HepG2 (cell line): ENCODE data around the gene RBM15B. TPM values are rescaled to one million over a fixed set of nuclear protein-coding genes. Genes with fewer than 3 reads are reported as not detected.

Experiments
- ATAC-seq: fragments of 200-7000 bp; cut with Tn5 transposase; 3 replicates; pipeline ENCODE4 v1.9.1; 2020; ENCODE audit warnings: mild to moderate bottlenecking, moderate library complexity
- BruUV-seq: library from RNA; stranded (reverse); fragments of 400-500 nt; replicated peaks from 2 replicates; lab custom pipeline; 2021; lab: Mats Ljungman, UMichigan
- CTCF ChIA-PET: fragments of 300-600 bp; formaldehyde crosslinking; extraction: SDS; loops from one replicate; lab custom pipeline; 2021; ENCODE audit warnings: low total read pairs, inconsistent platforms, low intra/inter-chr PET ratio; lab: Yijun Ruan, JAX
- POLR2A ChIA-PET: fragments of 350-600 bp; sonication (Branson Sonifier 250); formaldehyde crosslinking; loops from one replicate; lab custom pipeline; 2020; ENCODE audit warnings: antibody characterized with exemption, inconsistent platforms; lab: Yijun Ruan, JAX
- DNase-seq: peaks from one replicate; pipeline ENCODE4 v3.0.0-alpha.2; 2015; ENCODE audit warnings: low spot score
- FAIRE-seq: peaks from 3 replicates; lab custom pipeline; 2011; peaks lifted over from hg19 to GRCh38; lab: Jason Lieb, UNC
- H2AFZ ChIP-seq: one replicate; pipeline ENCODE4 v1.6.1; 2011; ENCODE audit warnings: low read length, inconsistent platforms
- H3K27ac ChIP-seq: fragments of 300-600 bp; 3 replicates; pipeline ENCODE4 v1.8.0; 2011; ENCODE audit warnings: mixed run types, mild to moderate bottlenecking, mixed read lengths, low read length, inconsistent platforms; ENCODE audit not compliant: insufficient read depth; ENCODE audit errors: extremely low read length
- H3K27me3 ChIP-seq, 2 experiments: fragments of 200-600 bp in 1 of 2; 2 replicates in 1 of 2; 3 replicates in 1 of 2; pipeline versions ENCODE4 v1.6.0 to v1.8.0; 2011; ENCODE audit warnings: low read length in 2 of 2, mild to moderate bottlenecking in 2 of 2, moderate library complexity in 2 of 2, inconsistent platforms in 1 of 2; ENCODE audit not compliant: insufficient read depth in 2 of 2, control insufficient read depth in 1 of 2
- H3K36me3 ChIP-seq, 2 experiments: fragments of 200-600 bp in 1 of 2; replicated peaks in 1 of 2; 2 replicates in 1 of 2; 3 replicates in 1 of 2; pipeline versions ENCODE4 v1.5.1 to v1.8.0; 2011; ENCODE audit warnings: low read length in 2 of 2, inconsistent platforms in 1 of 2; ENCODE audit not compliant: insufficient read depth in 2 of 2, control insufficient read depth in 1 of 2
- H3K4me1 ChIP-seq: 2 replicates; pipeline ENCODE4 v1.5.1; 2012; ENCODE audit warnings: low read length, inconsistent platforms; ENCODE audit not compliant: insufficient read depth
- H3K4me2 ChIP-seq: 2 replicates; pipeline ENCODE4 v1.6.0; 2011; ENCODE audit warnings: low read depth, low read length, inconsistent platforms
- H3K4me3 ChIP-seq, 3 experiments: fragments of 200-600 bp in 1 of 3; sonication (generic), shearing (Covaris generic) in 1 of 3; replicated peaks in 1 of 3; 2 replicates each; pipeline ENCODE4 v1.5.1; 2011 to 2016; ENCODE audit warnings: low read length in 3 of 3, inconsistent platforms in 2 of 3, low read depth in 2 of 3, mild to moderate bottlenecking in 2 of 3, control low read depth in 1 of 3, mixed read lengths in 1 of 3; ENCODE audit not compliant: insufficient read depth in 1 of 3
- H3K79me2 ChIP-seq: one replicate; pipeline ENCODE4 v1.6.1; 2011; ENCODE audit warnings: low read length, inconsistent platforms; ENCODE audit not compliant: insufficient read depth
- H3K9ac ChIP-seq: 2 replicates; pipeline ENCODE4 v1.6.0; 2011; ENCODE audit warnings: mild to moderate bottlenecking, low read depth, low read length, inconsistent platforms; ENCODE audit not compliant: insufficient read depth
- H3K9me3 ChIP-seq: 2 replicates; pipeline ENCODE4 v1.5.1; 2012; ENCODE audit warnings: mild to moderate bottlenecking, low read length
- H4K20me1 ChIP-seq: 2 replicates; pipeline ENCODE4 v1.6.0; 2011; ENCODE audit warnings: inconsistent platforms, mild to moderate bottlenecking, low read length, moderate library complexity; ENCODE audit not compliant: insufficient read depth
- FOXK2 ChIP-seq: fragments of 450-650 bp; IDR thresholded peaks from 2 replicates; pipeline ENCODE4 v1.6.1; 2016
- GABPA ChIP-seq, 2 experiments: IDR thresholded peaks; 2 replicates each; pipeline ENCODE4 v1.6.1; 2011 to 2016; ENCODE audit warnings: low read depth in 2 of 2, low read length in 1 of 2, missing biosample characterization in 1 of 2, missing genetic modification characterization in 1 of 2
- JUN ChIP-seq: sonication (generic); formaldehyde crosslinking; IDR thresholded peaks from 2 replicates; pipeline ENCODE4 v1.4.0; 2020; ENCODE audit warnings: mild to moderate bottlenecking, missing genetic modification reagents
- NAIF1 ChIP-seq: sonication (generic); formaldehyde crosslinking; IDR thresholded peaks from 2 replicates; pipeline ENCODE4 v1.5.0; 2020; ENCODE audit warnings: mild to moderate bottlenecking, missing genetic modification reagents, borderline replicate concordance
- SATB2 ChIP-seq: sonication (generic); formaldehyde crosslinking; IDR thresholded peaks from 2 replicates; pipeline ENCODE4 v1.5.0; 2020; ENCODE audit warnings: missing genetic modification reagents
- ZNF230 ChIP-seq: sonication (generic); formaldehyde crosslinking; IDR thresholded peaks from 2 replicates; pipeline ENCODE4 v1.4.0; 2020; ENCODE audit warnings: mild to moderate bottlenecking, missing genetic modification reagents
- ZNF34 ChIP-seq: sonication (generic); formaldehyde crosslinking; IDR thresholded peaks from 2 replicates; pipeline ENCODE4 v1.4.0; 2020; ENCODE audit warnings: mild to moderate bottlenecking, missing genetic modification reagents, borderline replicate concordance
- WGBS: methylation state at CpG from one replicate; pipeline ENCODE4 v1.1.6; 2017; ENCODE audit warnings: low lambda C conversion rate; 5-methylcytosine and 5-hydroxymethylcytosine counted together
- in situ Hi-C: cut with HindIII; loops from 2 replicates; pipeline ENCODE4 v1.10.0; 2017; ENCODE audit warnings: low pct_unique_long_range_greater_than_20kb; ENCODE audit not compliant: extremely low pct_ligation_motif_present
- intact Hi-C: fragments of 100-400 bp; cut with micrococcal nuclease; formaldehyde crosslinking; loops from one replicate; pipeline ENCODE4 v1.10.0; 2022; ENCODE audit not compliant: unreplicated experiment
- polyA plus RNA-seq, 8 experiments: library from polyadenylated mRNA; depleted of rRNA in 3 of 8; stranded (reverse) in 7 of 8; unstranded in 1 of 8; fragments of >200 nt; fragmentation: Illumina TruSeq in 4 of 8; extraction: Trizol in 4 of 8; gene quantifications; 2 replicates each; pipeline versions ENCODE4 v1.2.1 to v1.2.3, GENCODE V29; 2011 to 2016; ENCODE audit warnings: low read depth in 4 of 8, missing spikeins in 1 of 8, mixed read lengths in 1 of 8; ENCODE audit not compliant: insufficient read depth in 1 of 8
- total RNA-seq, 5 experiments: library from RNA; depleted of rRNA; stranded (reverse); fragments of >200 nt; fragmentation: Illumina TruSeq; extraction: Trizol; gene quantifications; 2 replicates each; pipeline ENCODE4 v1.2.3, GENCODE V29; 2016; ENCODE audit warnings: low read depth in 1 of 5
- TF ChIP-seq, protein P1 (sequence below): sonication (generic); formaldehyde crosslinking; IDR thresholded peaks from 2 replicates; pipeline ENCODE4 v1.4.0; 2020; ENCODE audit warnings: mild to moderate bottlenecking, missing genetic modification reagents

The RBM15B gene
- total and polyA plus RNA-seq, 2 of the 13 experiments (the other 11 are each of a cell fraction or from before 2014, with no cell fraction given), result 8.2 to 19.3 TPM

DNA sequence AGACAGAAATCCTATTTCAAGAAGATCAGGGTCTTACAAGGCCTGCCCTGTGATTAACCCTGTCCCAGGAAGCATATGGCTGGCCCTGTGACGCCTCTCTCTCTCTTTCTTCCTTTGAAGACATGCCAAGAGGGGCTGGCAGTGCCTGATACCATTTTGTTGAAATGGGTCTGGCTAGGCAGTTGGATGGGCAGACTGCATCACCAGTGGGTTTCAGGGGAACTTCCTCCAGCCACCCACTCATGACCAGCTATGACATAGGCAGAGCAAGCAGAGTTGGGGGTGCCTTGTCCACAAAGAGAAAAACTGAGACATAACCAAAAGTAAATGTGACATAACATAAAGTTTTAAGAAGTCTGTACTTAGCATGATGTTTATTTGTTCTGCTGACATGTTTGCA, 37.4 kb upstream of the RBM15B start:
- no peaks in the 10 kb centered on the region for H3K79me2 ChIP-seq
- no peak for DNase-seq
- no peaks in the 10 kb centered on the region for H3K36me3 ChIP-seq
- ATAC-seq, result no peak
- POLR2A ChIA-PET, result no interaction called here
- no peak overlapping the region for H3K27ac ChIP-seq
- no peak overlapping the region for H2AFZ ChIP-seq
- intact Hi-C loops (no loop called here), in situ Hi-C loops (no loop called here)
- WGBS, result 11% methylated on average over 1 of the region's 1 CpG
- no peaks in the 10 kb centered on the region for H3K4me1 ChIP-seq
- H3K27me3 ChIP-seq, result peaks cover 0 to 4% of the 10 kb centered on the region in 2 experiments; a peak in 1 of 5 replicates
- CTCF ChIA-PET, result no interaction called here
- no peak for FAIRE-seq
- no peak for TF ChIP-seq SATB2 (CRISPR knock-in tag)
- no peaks in the 10 kb centered on the region for H3K9me3 ChIP-seq
- no peaks in the 10 kb centered on the region for H4K20me1 ChIP-seq
- no peak overlapping the region for H3K4me2 ChIP-seq
- H3K4me3 ChIP-seq, result no peak overlapping the region
- no TSS peak for BruUV-seq
- no peak overlapping the region for H3K9ac ChIP-seq

DNA sequence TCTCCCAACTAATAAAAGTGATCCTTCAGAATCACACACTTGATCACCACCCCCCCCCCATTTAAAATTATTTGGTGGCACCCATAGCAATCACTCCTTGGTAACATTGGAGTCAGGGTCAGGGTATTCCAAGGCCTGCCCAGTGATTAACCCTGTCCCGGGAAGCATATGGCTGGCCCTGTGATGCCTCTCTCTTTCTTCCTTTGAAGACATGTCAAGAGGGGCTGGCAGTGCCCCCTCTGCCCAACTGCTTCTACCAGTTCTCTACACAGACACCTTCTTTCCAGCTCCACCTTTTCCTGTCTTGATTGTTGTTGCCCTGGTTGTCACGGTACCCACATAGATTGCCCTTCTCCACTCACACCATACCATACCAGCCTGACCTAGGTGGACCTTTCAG, 36.9 kb upstream of the RBM15B start:
- in situ Hi-C loops, result no loop called here
- Histone ChIP-seq H3K27ac (no peak overlapping the region), H3K27me3 (peaks cover 2 to 9% of the 10 kb centered on the region in 2 experiments; a peak in 2 of 5 replicates), H3K4me3 (no peak overlapping the region), H3K36me3 (no peaks in the 10 kb centered on the region), H3K9me3 (no peaks in the 10 kb centered on the region), H3K79me2 (no peaks in the 10 kb centered on the region), H3K4me1 (no peaks in the 10 kb centered on the region), H2AFZ (no peak overlapping the region), H4K20me1 (no peaks in the 10 kb centered on the region), H3K4me2 (no peak overlapping the region), H3K9ac (no peak overlapping the region)
- ATAC-seq (no peak), DNase-seq (no peak), FAIRE-seq (no peak)
- WGBS, result 41% methylated on average over 2 of the region's 2 CpGs
- intact Hi-C loops, result no loop called here
- POLR2A ChIA-PET, result no interaction called here
- no TSS peak for BruUV-seq
- CTCF ChIA-PET, result no interaction called here
- TF ChIP-seq ZNF34 (CRISPR knock-in tag), result no peak
- TF ChIP-seq JUN, result no peak
- no peak for TF ChIP-seq ZNF230 (CRISPR knock-in tag)
- no peak for TF ChIP-seq FOXK2
- TF ChIP-seq, protein P1, sequence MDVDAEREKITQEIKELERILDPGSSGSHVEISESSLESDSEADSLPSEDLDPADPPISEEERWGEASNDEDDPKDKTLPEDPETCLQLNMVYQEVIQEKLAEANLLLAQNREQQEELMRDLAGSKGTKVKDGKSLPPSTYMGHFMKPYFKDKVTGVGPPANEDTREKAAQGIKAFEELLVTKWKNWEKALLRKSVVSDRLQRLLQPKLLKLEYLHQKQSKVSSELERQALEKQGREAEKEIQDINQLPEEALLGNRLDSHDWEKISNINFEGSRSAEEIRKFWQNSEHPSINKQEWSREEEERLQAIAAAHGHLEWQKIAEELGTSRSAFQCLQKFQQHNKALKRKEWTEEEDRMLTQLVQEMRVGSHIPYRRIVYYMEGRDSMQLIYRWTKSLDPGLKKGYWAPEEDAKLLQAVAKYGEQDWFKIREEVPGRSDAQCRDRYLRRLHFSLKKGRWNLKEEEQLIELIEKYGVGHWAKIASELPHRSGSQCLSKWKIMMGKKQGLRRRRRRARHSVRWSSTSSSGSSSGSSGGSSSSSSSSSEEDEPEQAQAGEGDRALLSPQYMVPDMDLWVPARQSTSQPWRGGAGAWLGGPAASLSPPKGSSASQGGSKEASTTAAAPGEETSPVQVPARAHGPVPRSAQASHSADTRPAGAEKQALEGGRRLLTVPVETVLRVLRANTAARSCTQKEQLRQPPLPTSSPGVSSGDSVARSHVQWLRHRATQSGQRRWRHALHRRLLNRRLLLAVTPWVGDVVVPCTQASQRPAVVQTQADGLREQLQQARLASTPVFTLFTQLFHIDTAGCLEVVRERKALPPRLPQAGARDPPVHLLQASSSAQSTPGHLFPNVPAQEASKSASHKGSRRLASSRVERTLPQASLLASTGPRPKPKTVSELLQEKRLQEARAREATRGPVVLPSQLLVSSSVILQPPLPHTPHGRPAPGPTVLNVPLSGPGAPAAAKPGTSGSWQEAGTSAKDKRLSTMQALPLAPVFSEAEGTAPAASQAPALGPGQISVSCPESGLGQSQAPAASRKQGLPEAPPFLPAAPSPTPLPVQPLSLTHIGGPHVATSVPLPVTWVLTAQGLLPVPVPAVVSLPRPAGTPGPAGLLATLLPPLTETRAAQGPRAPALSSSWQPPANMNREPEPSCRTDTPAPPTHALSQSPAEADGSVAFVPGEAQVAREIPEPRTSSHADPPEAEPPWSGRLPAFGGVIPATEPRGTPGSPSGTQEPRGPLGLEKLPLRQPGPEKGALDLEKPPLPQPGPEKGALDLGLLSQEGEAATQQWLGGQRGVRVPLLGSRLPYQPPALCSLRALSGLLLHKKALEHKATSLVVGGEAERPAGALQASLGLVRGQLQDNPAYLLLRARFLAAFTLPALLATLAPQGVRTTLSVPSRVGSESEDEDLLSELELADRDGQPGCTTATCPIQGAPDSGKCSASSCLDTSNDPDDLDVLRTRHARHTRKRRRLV (CRISPR knock-in tag), result no peak
- TF ChIP-seq GABPA (IDR thresholded peaks at IDR 0.05; ENCODE audit: low read depth, low read length), result no peak
- TF ChIP-seq GABPA (CRISPR knock-in tag; IDR thresholded peaks at IDR 0.05; ENCODE audit: low read depth), result no peak
- TF ChIP-seq NAIF1 (CRISPR knock-in tag), result no peak
